T-helper 17 cell (primary cell): ENCODE data around the gene KCTD10. TPM values are rescaled to one million over a fixed set of nuclear protein-coding genes. Genes with fewer than 3 reads are reported as not detected.
"Not testable (repeated sequence)": the region's sequence is repeated elsewhere in the genome, so short reads cannot be mapped to it uniquely, and the experiment has no call there.

Experiments used
- ATAC-seq: fragments of 150-1000 bp; cut with Tn5 transposase; 2 replicates; pipeline ENCODE4 v1.10.0; 2021; ENCODE audit warnings: mild to moderate bottlenecking, moderate library complexity
- DNase-seq, 3 donors: peaks; one replicate each; pipeline versions ENCODE4 v3.0.0 to v3.0.0-alpha.2; 2020 to 2021
- H3K9me3 ChIP-seq: one replicate; pipeline ENCODE4 v1.7.0; 2013; ENCODE audit warnings: low read length, mild to moderate bottlenecking; ENCODE audit not compliant: control insufficient read depth, poor library complexity, severe bottlenecking
- H3K27ac Mint-ChIP-seq: one replicate; pipeline ENCODE4 v1.8.0; 2022; ENCODE audit warnings: mild to moderate bottlenecking, moderate library complexity, mixed read lengths
- H3K27me3 Mint-ChIP-seq: one replicate; pipeline ENCODE4 v1.8.0; 2022; ENCODE audit warnings: mixed read lengths
- H3K36me3 Mint-ChIP-seq: one replicate; pipeline ENCODE4 v1.8.0; 2022; ENCODE audit warnings: low read depth, mixed read lengths
- H3K4me1 Mint-ChIP-seq: one replicate; pipeline ENCODE4 v1.8.0; 2022; ENCODE audit warnings: mild to moderate bottlenecking, mixed read lengths
- H3K4me3 Mint-ChIP-seq: one replicate; pipeline ENCODE4 v1.8.0; 2022; ENCODE audit warnings: mild to moderate bottlenecking, moderate library complexity, mixed read lengths
- total RNA-seq, 4 donors: library from RNA in 2 of 4; stranded (reverse) in 2 of 4; gene quantifications; one replicate each; pipeline ENCODE4 v1.2.3 and lab custom pipeline; 2022 to 2026

KCTD10 gene
- total RNA-seq, 2 donors from 2014 or later, result 19.5 to 35.2 TPM

GRCh38 chr12:109447482-109447881, 29.6 kb downstream of the KCTD10 start:
- H3K9me3 ChIP-seq, result no peaks in the 10 kb centered on the region
- no peak overlapping the region for H3K27ac Mint-ChIP-seq
- peaks cover 9% of the 10 kb centered on the region for H3K36me3 Mint-ChIP-seq
- ATAC-seq (no peak), DNase-seq (no peak)
- H3K27me3 Mint-ChIP-seq, result no peaks in the 10 kb centered on the region
- H3K4me1 Mint-ChIP-seq, result peaks cover 5% of the 10 kb centered on the region
- H3K4me3 Mint-ChIP-seq, result no peak overlapping the region

- no peaks in the 10 kb centered on the region for H3K9me3 ChIP-seq
- Mint-ChIP-seq H3K27ac (no peak overlapping the region), H3K4me3 (no peak overlapping the region), H3K4me1 (peaks cover 5% of the 10 kb centered on the region), H3K36me3 (peaks cover 9% of the 10 kb centered on the region), H3K27me3 (no peaks in the 10 kb centered on the region)
- no peak for ATAC-seq
- DNase-seq, result no peak
Observed at GRCh38 chr12:109446869-109447268, 30.2 kb downstream of the KCTD10 start.

GRCh38 chr12:109445191-109445609, 31.9 kb downstream of the KCTD10 start:
- Mint-ChIP-seq H3K27ac (no peak overlapping the region), H3K4me3 (no peak overlapping the region), H3K4me1 (peaks cover 2% of the 10 kb centered on the region), H3K36me3 (peaks cover 2% of the 10 kb centered on the region), H3K27me3 (no peaks in the 10 kb centered on the region)
- DNase-seq (no peak), ATAC-seq (no peak)
- H3K9me3 ChIP-seq, result no peaks in the 10 kb centered on the region

- Mint-ChIP-seq H3K27ac (peak overlapping the region; percentile 27), H3K27me3 (no peaks in the 10 kb centered on the region), H3K4me1 (no peaks in the 10 kb centered on the region), H3K4me3 (no peak overlapping the region), H3K36me3 (no peaks in the 10 kb centered on the region)
- DNase-seq (no peak), ATAC-seq (no peak)
- no peaks in the 10 kb centered on the region for H3K9me3 ChIP-seq
Observed at GRCh38 chr12:109444259-109444658, 32.8 kb downstream of the KCTD10 start.

DNA sequence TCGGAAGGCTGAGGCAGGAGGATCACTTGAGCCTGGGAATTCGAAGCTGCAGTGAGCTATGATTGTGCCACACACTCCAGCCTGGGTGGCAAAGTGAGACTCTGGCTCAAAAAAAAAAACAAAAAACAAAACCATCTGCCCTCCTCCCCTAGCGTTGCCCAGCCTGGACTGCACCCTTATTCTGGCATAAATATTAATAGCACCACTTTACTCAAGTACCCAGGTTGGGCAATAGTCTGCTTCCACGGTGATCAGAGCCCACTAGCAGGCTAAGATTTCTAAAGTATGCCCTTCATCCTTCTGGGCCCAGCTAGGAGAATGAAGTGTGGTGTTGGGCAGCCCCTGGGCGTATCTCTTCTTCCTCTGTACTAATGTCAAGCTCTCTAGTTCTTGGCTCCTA, 33.3 kb downstream of the KCTD10 start:
- ATAC-seq, result no peak
- no peak for DNase-seq
- Mint-ChIP-seq H3K4me1 (no peaks in the 10 kb centered on the region), H3K36me3 (no peaks in the 10 kb centered on the region), H3K4me3 (no peak overlapping the region), H3K27me3 (no peaks in the 10 kb centered on the region), H3K27ac (peak overlapping the region; percentile 27)
- no peaks in the 10 kb centered on the region for H3K9me3 ChIP-seq

DNA sequence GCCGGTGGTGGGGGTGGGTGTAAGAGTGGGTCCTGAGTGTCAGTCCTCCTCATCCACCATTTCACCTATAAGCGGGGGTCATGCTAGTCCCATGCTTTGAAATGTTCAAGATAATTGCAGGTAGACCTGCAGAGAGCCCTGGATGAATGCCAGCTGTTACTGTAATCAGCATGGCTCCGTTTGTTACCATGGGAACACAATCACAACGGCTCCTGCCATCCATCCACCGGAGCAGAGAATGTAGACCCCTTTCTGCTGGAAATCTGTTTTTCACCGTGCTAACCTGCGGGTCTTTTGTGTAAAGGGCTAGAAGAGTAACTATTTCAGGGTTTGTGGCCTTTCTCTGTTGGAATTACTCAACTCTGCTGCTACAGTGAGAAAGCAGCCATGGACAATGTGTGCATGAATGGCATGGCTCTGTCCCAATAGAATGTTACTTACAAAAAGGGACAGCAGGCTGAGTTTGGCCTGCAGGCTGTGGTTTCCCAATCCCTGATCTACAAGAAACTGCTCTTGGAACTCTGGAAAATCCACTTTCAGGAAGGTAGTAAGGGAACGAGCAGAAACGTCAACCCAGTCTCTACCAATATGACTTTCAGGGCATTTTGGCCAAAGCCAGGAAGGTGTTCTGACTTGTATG, 36.1 kb downstream of the KCTD10 start:
- Mint-ChIP-seq H3K27me3 (no peaks in the 10 kb centered on the region), H3K27ac (no peak overlapping the region), H3K36me3 (peaks cover 2% of the 10 kb centered on the region), H3K4me3 (no peak overlapping the region), H3K4me1 (no peaks in the 10 kb centered on the region)
- no peak for DNase-seq
- no peaks in the 10 kb centered on the region for H3K9me3 ChIP-seq
- ATAC-seq, result no peak

DNA sequence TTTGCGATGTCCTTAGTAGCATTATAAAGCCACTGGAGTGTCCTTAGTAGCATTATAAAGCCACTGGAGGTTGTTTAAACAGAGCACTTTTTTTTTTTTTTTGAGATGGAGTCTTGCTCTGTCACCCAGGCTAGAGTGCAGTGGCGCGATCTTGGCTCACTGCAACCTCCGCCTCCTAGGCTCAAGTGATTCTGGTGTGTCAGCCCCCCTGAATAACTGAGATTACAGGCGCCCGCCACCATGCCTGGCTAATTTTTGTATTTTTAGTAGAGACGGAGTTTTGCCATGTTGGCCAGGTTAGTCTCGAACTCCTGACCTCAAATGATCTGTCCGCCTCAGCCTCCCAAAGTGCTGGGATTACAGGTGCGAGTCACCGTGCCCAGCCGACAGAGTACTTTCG, 37.1 kb downstream of the KCTD10 start:
- not testable (repeated sequence) for H3K9me3 ChIP-seq, H3K4me1 Mint-ChIP-seq, H3K27me3 Mint-ChIP-seq, H3K4me3 Mint-ChIP-seq, ATAC-seq, H3K36me3 Mint-ChIP-seq, DNase-seq, H3K27ac Mint-ChIP-seq

DNA sequence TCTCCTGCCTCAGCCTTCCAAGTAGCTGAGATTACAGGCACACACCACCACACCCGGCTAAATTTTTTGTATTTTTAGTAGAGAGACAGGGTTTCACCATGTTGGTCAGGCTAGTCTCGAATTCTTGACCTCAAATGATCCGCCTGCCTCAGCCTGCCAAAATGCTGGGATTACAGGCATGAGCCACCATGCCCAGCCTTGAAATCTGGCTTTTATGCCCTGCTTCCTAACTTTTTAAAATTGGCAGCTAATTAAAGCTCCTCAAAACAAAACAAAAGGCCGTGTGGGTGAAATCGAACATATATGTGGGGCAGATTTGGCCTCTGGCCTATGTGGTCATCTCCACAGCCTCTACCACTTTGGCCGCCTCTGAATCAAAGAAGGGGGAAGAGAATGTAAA, 37.9 kb downstream of the KCTD10 start:
- H3K4me3 Mint-ChIP-seq, result no peak overlapping the region
- no peaks in the 10 kb centered on the region for H3K27me3 Mint-ChIP-seq
- no peak overlapping the region for H3K27ac Mint-ChIP-seq
- H3K4me1 Mint-ChIP-seq, result no peaks in the 10 kb centered on the region
- ATAC-seq, result no peak
- no peaks in the 10 kb centered on the region for H3K9me3 ChIP-seq
- H3K36me3 Mint-ChIP-seq, result peaks cover 2% of the 10 kb centered on the region
- DNase-seq, result no peak

DNA sequence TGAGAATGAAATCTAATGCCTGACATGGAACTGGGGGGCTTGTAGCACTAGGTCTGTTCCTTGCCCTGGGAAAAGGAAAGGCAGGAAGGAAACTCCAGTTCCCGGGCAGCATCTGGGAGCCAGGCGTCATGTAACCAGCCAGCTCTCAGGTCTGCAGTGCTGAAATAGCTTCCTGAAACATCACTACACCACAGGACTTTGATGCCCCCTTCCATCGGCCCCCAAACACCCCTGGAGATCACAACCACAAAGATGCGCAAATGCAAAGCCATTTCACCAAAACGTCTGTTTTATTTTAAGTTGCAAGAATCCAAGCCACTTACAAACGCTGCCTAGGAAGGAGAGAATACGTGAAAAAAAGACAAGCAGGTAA, 40.9 kb downstream of the KCTD10 start:
- H3K9me3 ChIP-seq, result no peaks in the 10 kb centered on the region
- H3K4me1 Mint-ChIP-seq, result peaks cover 11% of the 10 kb centered on the region
- H3K27ac Mint-ChIP-seq, result no peak overlapping the region
- no peak for ATAC-seq
- no peaks in the 10 kb centered on the region for H3K27me3 Mint-ChIP-seq
- H3K36me3 Mint-ChIP-seq, result peaks cover 2% of the 10 kb centered on the region
- no peak overlapping the region for H3K4me3 Mint-ChIP-seq
- no peak for DNase-seq

- Mint-ChIP-seq H3K4me3 (no peak overlapping the region), H3K27ac (no peak overlapping the region)
Observed at GRCh38 chr12:109435428-109436187, 41.5 kb downstream of the KCTD10 start.

GRCh38 chr12:109434582-109434981, 42.5 kb downstream of the KCTD10 start:
- peaks cover 2% of the 10 kb centered on the region for H3K36me3 Mint-ChIP-seq
- DNase-seq, result no peak
- peaks cover 11% of the 10 kb centered on the region for H3K4me1 Mint-ChIP-seq
- ATAC-seq, result no peak
- no peaks in the 10 kb centered on the region for H3K9me3 ChIP-seq
- H3K27me3 Mint-ChIP-seq, result no peaks in the 10 kb centered on the region
- H3K27ac Mint-ChIP-seq, result no peak overlapping the region
- no peak overlapping the region for H3K4me3 Mint-ChIP-seq

More at GRCh38 chr12:109435428-109436187, 41.5 kb downstream of the KCTD10 start:
- Mint-ChIP-seq H3K36me3 (peaks cover 2% of the 10 kb centered on the region), H3K27me3 (no peaks in the 10 kb centered on the region), H3K4me1 (peaks cover 11% of the 10 kb centered on the region)
- H3K9me3 ChIP-seq, result no peaks in the 10 kb centered on the region
- DNase-seq (no peak), ATAC-seq (no peak)

DNA sequence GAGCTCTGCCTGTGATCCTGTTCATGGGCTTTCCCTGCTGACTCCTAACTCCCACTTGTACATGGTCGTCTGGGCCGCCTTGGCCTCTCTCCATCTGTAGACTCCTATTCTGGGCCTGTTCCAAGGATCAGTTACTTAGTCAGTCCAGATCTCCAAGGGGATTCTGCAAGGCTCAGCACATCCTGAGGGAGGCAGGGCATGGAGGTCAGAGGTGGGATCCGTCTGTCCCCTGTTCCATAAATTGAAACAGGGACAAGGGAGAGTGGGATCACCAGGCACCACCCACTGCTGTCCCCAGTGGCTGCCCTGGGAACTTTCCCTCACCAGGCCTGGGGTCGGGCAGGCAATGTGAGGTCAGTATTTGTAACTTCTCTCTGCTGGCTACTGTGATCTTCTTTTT, 43.5 kb downstream of the KCTD10 start:
- H3K27ac Mint-ChIP-seq, result no peak overlapping the region
- H3K36me3 Mint-ChIP-seq, result peaks cover 2% of the 10 kb centered on the region
- no peak for DNase-seq
- no peaks in the 10 kb centered on the region for H3K9me3 ChIP-seq
- H3K4me1 Mint-ChIP-seq, result peaks cover 11% of the 10 kb centered on the region
- H3K4me3 Mint-ChIP-seq, result no peak overlapping the region
- ATAC-seq, result no peak
- H3K27me3 Mint-ChIP-seq, result no peaks in the 10 kb centered on the region

GRCh38 chr12:109432842-109433304, 44.2 kb downstream of the KCTD10 start:
- ATAC-seq (peak; percentile 76), DNase-seq (peak; percentile 51 to 69 (median 57))
- H3K27ac Mint-ChIP-seq, result peak overlapping the region; percentile 90
- no peaks in the 10 kb centered on the region for H3K36me3 Mint-ChIP-seq
- peaks cover 11% of the 10 kb centered on the region for H3K4me1 Mint-ChIP-seq
- H3K4me3 Mint-ChIP-seq, result no peak overlapping the region
- no peaks in the 10 kb centered on the region for H3K27me3 Mint-ChIP-seq
- no peaks in the 10 kb centered on the region for H3K9me3 ChIP-seq

GRCh38 chr12:109432431-109432830, 44.7 kb downstream of the KCTD10 start:
- no peak overlapping the region for H3K4me3 Mint-ChIP-seq
- H3K36me3 Mint-ChIP-seq, result no peaks in the 10 kb centered on the region
- DNase-seq (no peak), ATAC-seq (no peak)
- H3K9me3 ChIP-seq, result no peaks in the 10 kb centered on the region
- no peaks in the 10 kb centered on the region for H3K27me3 Mint-ChIP-seq
- peaks cover 11% of the 10 kb centered on the region for H3K4me1 Mint-ChIP-seq
- H3K27ac Mint-ChIP-seq, result no peak overlapping the region
